Measurements from ENCODE around the gene PCGF2.

The PCGF2 gene

GRCh38 chr17:38746849-38747462 lies 1.2 kb downstream of the PCGF2 start:
- no peak for DNase-seq (ENCODE audit: low read depth)
- TF ChIP-seq, protein P1, sequence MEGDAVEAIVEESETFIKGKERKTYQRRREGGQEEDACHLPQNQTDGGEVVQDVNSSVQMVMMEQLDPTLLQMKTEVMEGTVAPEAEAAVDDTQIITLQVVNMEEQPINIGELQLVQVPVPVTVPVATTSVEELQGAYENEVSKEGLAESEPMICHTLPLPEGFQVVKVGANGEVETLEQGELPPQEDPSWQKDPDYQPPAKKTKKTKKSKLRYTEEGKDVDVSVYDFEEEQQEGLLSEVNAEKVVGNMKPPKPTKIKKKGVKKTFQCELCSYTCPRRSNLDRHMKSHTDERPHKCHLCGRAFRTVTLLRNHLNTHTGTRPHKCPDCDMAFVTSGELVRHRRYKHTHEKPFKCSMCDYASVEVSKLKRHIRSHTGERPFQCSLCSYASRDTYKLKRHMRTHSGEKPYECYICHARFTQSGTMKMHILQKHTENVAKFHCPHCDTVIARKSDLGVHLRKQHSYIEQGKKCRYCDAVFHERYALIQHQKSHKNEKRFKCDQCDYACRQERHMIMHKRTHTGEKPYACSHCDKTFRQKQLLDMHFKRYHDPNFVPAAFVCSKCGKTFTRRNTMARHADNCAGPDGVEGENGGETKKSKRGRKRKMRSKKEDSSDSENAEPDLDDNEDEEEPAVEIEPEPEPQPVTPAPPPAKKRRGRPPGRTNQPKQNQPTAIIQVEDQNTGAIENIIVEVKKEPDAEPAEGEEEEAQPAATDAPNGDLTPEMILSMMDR (IDR thresholded peaks at IDR 0.05; ENCODE audit: low read depth, low read length) = no peak
- TF ChIP-seq POLR2A (IDR thresholded peaks at IDR 0.05; ENCODE audit: extremely low read depth, insufficient read length) (no peak), MYC (IDR thresholded peaks at IDR 0.05; ENCODE audit: low read depth, low read length) (no peak)
- TF ChIP-seq, protein P2, sequence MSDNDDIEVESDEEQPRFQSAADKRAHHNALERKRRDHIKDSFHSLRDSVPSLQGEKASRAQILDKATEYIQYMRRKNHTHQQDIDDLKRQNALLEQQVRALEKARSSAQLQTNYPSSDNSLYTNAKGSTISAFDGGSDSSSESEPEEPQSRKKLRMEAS (IDR thresholded peaks at IDR 0.05; ENCODE audit: low read depth, low read length) = no peak
- H3K4me3 ChIP-seq (ENCODE audit: low read depth, low read length) = no peak overlapping the region

- no peak overlapping the region for H3K4me3 ChIP-seq (ENCODE audit: low read depth, low read length)
- TF ChIP-seq, protein P1 (IDR thresholded peaks at IDR 0.05; ENCODE audit: low read depth, low read length) = no peak
- TF ChIP-seq, protein P2 (IDR thresholded peaks at IDR 0.05; ENCODE audit: low read depth, low read length) = no peak
- TF ChIP-seq POLR2A (IDR thresholded peaks at IDR 0.05; ENCODE audit: extremely low read depth, insufficient read length) (no peak), MYC (IDR thresholded peaks at IDR 0.05; ENCODE audit: low read depth, low read length) (no peak)
Measured at GRCh38 chr17:38746004-38746848, 1.9 kb downstream of the PCGF2 start.

DNA sequence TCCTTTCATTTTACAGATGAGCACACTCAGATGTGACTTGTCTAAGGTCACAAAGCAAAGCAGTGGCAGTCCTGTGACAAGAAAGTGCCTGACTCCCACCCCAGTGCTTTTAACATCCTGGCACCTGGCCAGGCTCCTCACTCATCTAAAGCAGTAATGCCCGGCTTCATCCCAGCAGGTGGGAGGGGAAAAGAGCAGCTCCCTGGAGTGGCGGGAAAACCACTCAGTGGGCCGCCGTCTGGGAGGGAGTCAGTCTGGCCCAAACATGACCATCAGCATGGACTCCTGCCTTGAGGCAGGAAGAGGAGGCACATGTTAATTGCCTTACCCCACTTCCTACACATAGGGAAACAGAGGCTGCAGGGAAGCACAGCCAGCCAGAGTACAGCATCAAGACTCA lies 2.6 kb downstream of the PCGF2 start:
- no peak for DNase-seq (ENCODE audit: low read depth)
- H3K4me3 ChIP-seq (ENCODE audit: low read depth, low read length) = no peak overlapping the region
- TF ChIP-seq, protein P2 (IDR thresholded peaks at IDR 0.05; ENCODE audit: low read depth, low read length) = no peak
- TF ChIP-seq MYC (IDR thresholded peaks at IDR 0.05; ENCODE audit: low read depth, low read length) (no peak), POLR2A (IDR thresholded peaks at IDR 0.05; ENCODE audit: extremely low read depth, insufficient read length) (no peak)
- TF ChIP-seq, protein P1 (IDR thresholded peaks at IDR 0.05; ENCODE audit: low read depth, low read length) = no peak

More at GRCh38 chr17:38746004-38746848, 1.9 kb downstream of the PCGF2 start:
- DNase-seq (ENCODE audit: low read depth) = no peak

DNA sequence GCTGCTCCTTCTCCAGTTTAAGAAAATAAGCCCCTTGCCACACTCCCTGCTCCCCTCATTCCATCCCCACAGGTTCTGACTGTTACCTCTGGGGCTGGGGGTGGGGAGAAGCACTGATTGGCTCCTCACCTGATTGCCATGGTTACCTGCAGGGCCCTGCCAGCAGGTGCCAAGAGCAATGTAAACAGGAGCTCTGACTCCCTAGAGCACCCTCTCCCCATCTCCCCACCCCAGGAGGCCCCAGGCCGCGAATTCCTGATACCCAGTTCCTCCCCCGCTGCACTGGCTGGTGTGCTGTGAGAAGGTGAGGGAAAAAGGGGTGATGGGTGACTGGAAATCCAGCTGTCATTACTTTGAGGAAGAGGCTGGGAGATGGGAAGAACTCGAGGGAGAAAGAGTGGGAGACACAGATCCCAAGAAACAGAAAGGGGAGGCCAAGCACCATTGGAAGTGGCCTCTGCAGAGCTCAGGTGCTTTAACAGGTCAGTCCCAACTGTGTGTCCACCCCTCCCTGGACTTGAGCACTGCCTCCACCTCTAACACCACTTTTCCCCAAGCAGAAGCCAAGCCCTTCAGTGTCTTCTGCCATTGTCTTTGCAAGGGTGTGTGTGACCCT lies 4.5 kb downstream of the PCGF2 start:
- H3K4me3 ChIP-seq (ENCODE audit: low read depth, low read length) = no peak overlapping the region
- TF ChIP-seq, protein P1 (IDR thresholded peaks at IDR 0.05; ENCODE audit: low read depth, low read length) = no peak
- TF ChIP-seq, protein P2 (IDR thresholded peaks at IDR 0.05; ENCODE audit: low read depth, low read length) = no peak
- no peak for TF ChIP-seq MYC (IDR thresholded peaks at IDR 0.05; ENCODE audit: low read depth, low read length)
- no peak for TF ChIP-seq POLR2A (IDR thresholded peaks at IDR 0.05; ENCODE audit: extremely low read depth, insufficient read length)
- DNase-seq (ENCODE audit: low read depth) = no peak

- no peak for DNase-seq (ENCODE audit: low read depth)
- H3K4me3 ChIP-seq (ENCODE audit: low read depth, low read length) = no peak overlapping the region
- TF ChIP-seq POLR2A (IDR thresholded peaks at IDR 0.05; ENCODE audit: extremely low read depth, insufficient read length) = no peak
- TF ChIP-seq, protein P1 (IDR thresholded peaks at IDR 0.05; ENCODE audit: low read depth, low read length) = no peak
- TF ChIP-seq MYC (IDR thresholded peaks at IDR 0.05; ENCODE audit: low read depth, low read length) = no peak
- TF ChIP-seq, protein P2 (IDR thresholded peaks at IDR 0.05; ENCODE audit: low read depth, low read length) = no peak
Measured at GRCh38 chr17:38742411-38743308, 5.5 kb downstream of the PCGF2 start.
